Measurements from ENCODE around the gene TMC7. TPM values are rescaled to one million over a fixed set of nuclear protein-coding genes. Genes with fewer than 3 reads are reported as not detected.

Gene TMC7
- total RNA-seq, 2 donors from 2014 or later: 1.6 to 2.9 TPM

DNA sequence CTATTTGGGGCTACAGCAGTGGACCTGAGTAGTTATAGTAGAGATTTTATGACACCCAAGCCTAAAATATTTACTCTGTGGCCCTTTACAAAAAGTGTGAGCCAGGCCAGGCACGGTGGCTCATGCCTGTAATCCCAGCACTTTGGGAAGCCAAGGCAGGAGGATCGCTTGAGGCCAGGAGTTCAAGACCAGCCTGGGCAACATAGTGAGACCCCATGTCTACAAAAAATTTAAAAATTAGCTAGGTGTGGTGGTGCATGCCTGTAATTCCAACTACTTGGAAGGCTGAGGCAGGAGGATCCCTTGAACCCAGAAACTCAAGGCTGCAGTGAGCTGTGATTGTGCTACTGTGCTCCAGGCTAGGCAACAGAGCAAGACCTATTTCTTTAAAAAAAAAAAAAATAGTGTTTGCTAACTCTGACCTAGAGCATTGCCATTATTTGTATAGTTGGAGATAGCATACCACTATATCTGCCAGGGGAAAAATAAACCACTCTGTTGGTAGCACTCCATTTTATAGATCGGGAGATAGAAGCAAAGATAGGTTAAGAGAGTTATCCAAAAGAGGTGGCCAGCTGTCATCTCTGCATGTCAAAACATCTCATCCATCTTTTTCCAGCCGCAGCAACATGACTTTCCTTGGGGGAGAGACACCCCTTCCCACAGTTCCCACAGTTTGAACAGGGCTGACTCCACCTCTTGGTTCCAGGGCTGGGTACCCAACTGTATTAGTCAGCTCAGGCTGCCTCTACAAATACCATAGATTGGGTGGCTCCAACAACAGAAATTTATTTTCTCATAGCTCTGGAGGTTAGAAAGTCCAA, 127.0 kb downstream of the TMC7 start:
- no peak for DNase-seq (ENCODE audit: low spot score)
- no peaks in the 10 kb centered on the region for H3K27me3 ChIP-seq (replicated peaks; ENCODE audit: insufficient read depth)
- H3K9me3 ChIP-seq: no peaks in the 10 kb centered on the region
- H3K27ac ChIP-seq: no peak overlapping the region
- 60% methylated on average over 4 of the region's 4 CpGs for WGBS
- TF ChIP-seq POLR2A (IDR thresholded peaks at IDR 0.05) (no peak), POLR2AphosphoS5 (IDR thresholded peaks at IDR 0.05) (no peak)
- TF ChIP-seq, protein P1, sequence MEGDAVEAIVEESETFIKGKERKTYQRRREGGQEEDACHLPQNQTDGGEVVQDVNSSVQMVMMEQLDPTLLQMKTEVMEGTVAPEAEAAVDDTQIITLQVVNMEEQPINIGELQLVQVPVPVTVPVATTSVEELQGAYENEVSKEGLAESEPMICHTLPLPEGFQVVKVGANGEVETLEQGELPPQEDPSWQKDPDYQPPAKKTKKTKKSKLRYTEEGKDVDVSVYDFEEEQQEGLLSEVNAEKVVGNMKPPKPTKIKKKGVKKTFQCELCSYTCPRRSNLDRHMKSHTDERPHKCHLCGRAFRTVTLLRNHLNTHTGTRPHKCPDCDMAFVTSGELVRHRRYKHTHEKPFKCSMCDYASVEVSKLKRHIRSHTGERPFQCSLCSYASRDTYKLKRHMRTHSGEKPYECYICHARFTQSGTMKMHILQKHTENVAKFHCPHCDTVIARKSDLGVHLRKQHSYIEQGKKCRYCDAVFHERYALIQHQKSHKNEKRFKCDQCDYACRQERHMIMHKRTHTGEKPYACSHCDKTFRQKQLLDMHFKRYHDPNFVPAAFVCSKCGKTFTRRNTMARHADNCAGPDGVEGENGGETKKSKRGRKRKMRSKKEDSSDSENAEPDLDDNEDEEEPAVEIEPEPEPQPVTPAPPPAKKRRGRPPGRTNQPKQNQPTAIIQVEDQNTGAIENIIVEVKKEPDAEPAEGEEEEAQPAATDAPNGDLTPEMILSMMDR (IDR thresholded peaks at IDR 0.05): no peak
- peaks cover 4% of the 10 kb centered on the region for H3K4me1 ChIP-seq (replicated peaks)
- H3K36me3 ChIP-seq: no peaks in the 10 kb centered on the region
- intact Hi-C loops (cut with DNase I): loop anchor here (5.0 kb wide), 1 partner anchor 38 kb away; no protein-coding TSS in a partner anchor
- no peak overlapping the region for H3K4me3 ChIP-seq

DNA sequence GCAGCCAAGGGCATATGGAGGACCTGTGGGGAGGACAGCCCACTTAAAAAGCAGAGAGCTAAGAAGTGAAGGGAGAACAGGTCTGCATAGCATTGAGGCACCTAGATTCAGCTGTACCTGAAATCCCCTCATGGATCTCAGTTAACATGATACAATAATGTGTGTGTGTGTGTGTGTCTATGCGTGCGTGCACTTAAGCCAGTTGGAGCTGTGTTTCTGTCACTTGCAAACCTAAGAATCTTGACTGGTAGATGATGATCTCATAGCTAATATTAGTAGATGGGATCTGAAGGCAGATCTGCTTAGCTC, 128.3 kb downstream of the TMC7 start:
- H3K27ac ChIP-seq: no peak overlapping the region
- H3K27me3 ChIP-seq (replicated peaks; ENCODE audit: insufficient read depth): no peaks in the 10 kb centered on the region
- intact Hi-C loops (cut with DNase I): loop anchor here (5.0 kb wide), 1 partner anchor 40 kb away; no protein-coding TSS in a partner anchor
- no peaks in the 10 kb centered on the region for H3K9me3 ChIP-seq
- no peak overlapping the region for H3K4me3 ChIP-seq
- no peaks in the 10 kb centered on the region for H3K36me3 ChIP-seq
- TF ChIP-seq POLR2A (IDR thresholded peaks at IDR 0.05): no peak
- TF ChIP-seq, protein P1 (IDR thresholded peaks at IDR 0.05): no peak
- no peak for TF ChIP-seq POLR2AphosphoS5 (IDR thresholded peaks at IDR 0.05)
- 100% methylated on average over 2 of the region's 2 CpGs for WGBS
- H3K4me1 ChIP-seq (replicated peaks): peaks cover 8% of the 10 kb centered on the region
- DNase-seq (ENCODE audit: low spot score): no peak

Small RNA genes within 50 kb of the gene (small RNA-seq; reads per million reads assigned to genes)
- 0 reads per million in 2 donors for gene RNU6-1340P

Other genes starting within 250 kb of the TMC7 start
- gene RPS15A, start 193.6 kb upstream of the TMC7 start, total RNA-seq: 1,000 to 10,000 TPM in 1 of 2 donors, 100 to 1,000 TPM in 1; 836 to 2,411 TPM
- 100 to 1,000 TPM; 226 to 298 TPM for gene ARL6IP1, start 182.4 kb upstream of the TMC7 start, total RNA-seq
- gene SMG1, start 57.5 kb upstream of the TMC7 start, total RNA-seq: 10 to 100 TPM; 67.0 to 95.7 TPM
- 10 to 100 TPM; 31.1 to 32.4 TPM for gene COQ7, start 83.7 kb downstream of the TMC7 start, total RNA-seq
- gene ITPRIPL2, start 130.0 kb downstream of the TMC7 start, total RNA-seq: 10 to 100 TPM; 56.6 to 66.4 TPM
- 10 to 100 TPM; 24.3 to 32.4 TPM for gene SYT17, start 184.3 kb downstream of the TMC7 start, total RNA-seq

All from prostate gland (tissue), 2 donors.